Measurements from ENCODE around the gene GPATCH4. TPM values are rescaled to one million over a fixed set of nuclear protein-coding genes. Genes with fewer than 3 reads are reported as not detected.

The GPATCH4 gene
- total and polyA plus RNA-seq, 2 of the 4 experiments (the other 2 are of a cell fraction), result 32.6 to 41.8 TPM

DNA sequence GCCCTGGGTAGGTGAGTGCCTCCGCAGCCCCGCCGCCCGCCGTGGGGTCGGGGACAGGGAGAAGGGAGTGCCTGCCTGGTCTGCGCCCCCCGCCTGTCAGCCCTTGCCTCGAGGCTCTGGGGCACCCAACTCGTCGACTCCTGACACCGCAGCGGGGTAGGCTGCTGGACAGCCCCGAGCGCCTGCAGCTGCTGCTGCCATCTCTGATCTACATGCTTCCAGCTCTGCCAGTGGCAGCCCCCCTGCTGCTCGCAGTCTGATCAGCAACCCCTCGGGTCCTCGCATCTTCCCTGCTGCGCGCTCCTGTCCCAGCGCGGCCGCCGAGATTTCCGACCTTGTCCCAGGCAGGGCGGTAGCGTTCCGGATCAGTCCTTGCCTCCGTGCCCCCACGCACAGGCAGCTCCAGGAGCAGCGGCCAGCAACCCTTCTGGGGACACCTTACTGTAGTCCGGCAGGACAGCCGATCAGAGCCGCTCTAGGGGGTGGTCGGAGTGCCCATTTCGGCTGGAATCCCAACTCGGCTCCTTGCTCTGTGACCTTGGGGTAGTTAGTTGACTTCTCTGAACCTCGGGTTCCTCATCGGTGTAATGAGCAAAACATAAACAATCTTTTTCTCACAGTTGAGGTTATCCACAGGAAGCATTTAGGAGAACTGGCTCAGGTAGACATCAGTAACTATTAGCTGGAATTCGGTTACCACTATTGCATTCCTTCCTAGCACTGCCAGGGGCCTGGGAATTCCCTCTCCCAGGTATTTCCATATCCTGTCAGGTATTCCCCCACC is 41.2 kb upstream of the GPATCH4 start:
- no peak overlapping the region for H4K5ac ChIP-seq (ENCODE audit: low read depth, low read length)
- H2BK120ac ChIP-seq (ENCODE audit: low read depth, low read length), result no peak overlapping the region
- H4K20me1 ChIP-seq (ENCODE audit: insufficient read depth, low read length), result peaks cover 11% of the 10 kb centered on the region; the same call in 1 of the 2 replicates
- in situ Hi-C loops (cut with MboI; ENCODE audit: low sequenced_read_pairs) (no loop called here), intact Hi-C loops (cut with micrococcal nuclease) (no loop called here), dilution Hi-C loops (cut with HindIII; ENCODE audit: low sequenced_read_pairs, unreplicated experiment) (no loop called here)
- no peak overlapping the region; the same call in 1 of the 2 replicates for H3K4me3 ChIP-seq (ENCODE audit: insufficient read depth, low read depth, low read length)
- DNase-seq, result no peak
- no peak overlapping the region for H2AK5ac ChIP-seq (ENCODE audit: low read depth, low read length)
- H2BK20ac ChIP-seq (ENCODE audit: low read depth, low read length), result no peak overlapping the region
- H3K9me1 ChIP-seq (ENCODE audit: insufficient read depth, low read length), result no peaks in the 10 kb centered on the region
- H3K18ac ChIP-seq (ENCODE audit: low read depth, low read length), result no peak overlapping the region
- 5% methylated on average over 22 of the region's 40 CpGs; no CpG with 5 or more reads in 1 of the 2 experiments for WGBS, 2 experiments (ENCODE audit: extremely low coverage in 2 of 2, insufficient read length in 1 of 2)
- H3K79me1 ChIP-seq (ENCODE audit: low read depth in 1 of 2, low read length in 2 of 2), result no peaks in the 10 kb centered on the region
- ChIA-PET CTCF (interaction anchor here (0.6 to 1.8 kb wide), 3 partner anchors 16 to 455 kb away, joined by 4 to 14 read pairs (median 5); no protein-coding TSS in a partner anchor), POLR2A (ENCODE audit: unreplicated experiment) (interaction anchor here (0.6 kb wide), 1 partner anchor 269 kb away, joined by 13 read pairs; no protein-coding TSS in a partner anchor)
- TF ChIP-seq RCOR1 (IDR thresholded peaks at IDR 0.05; ENCODE audit: insufficient replicate concordance, low read length), result no peak
- H4K8ac ChIP-seq (ENCODE audit: low read depth in 2 of 2, low read length in 2 of 2), result no peak overlapping the region
- H3K9me3 ChIP-seq (ENCODE audit: control insufficient read depth, insufficient read depth, low read length), result 0 out of 2 replicates have a peak, but pooled peaks cover 1% of the 10 kb centered on the region
- no peak overlapping the region for H2AK9ac ChIP-seq (replicated peaks; ENCODE audit: low read depth, low read length, poor library complexity)
- H4K91ac ChIP-seq (ENCODE audit: insufficient read depth, low read depth, low read length), result no peak overlapping the region
- no peak overlapping the region for H3K56ac ChIP-seq (ENCODE audit: extremely low read depth, insufficient read depth, low read length)
- H2BK5ac ChIP-seq (ENCODE audit: low read depth, low read length, poor library complexity, severe bottlenecking), result no peak overlapping the region
- no TSS peak for BruUV-seq (replicated peaks)
- ATAC-seq (ENCODE audit: low read depth), result peak; percentile 43
- H3K4ac ChIP-seq (ENCODE audit: low read depth, low read length), result no peak overlapping the region
- no peak overlapping the region for H2BK15ac ChIP-seq (ENCODE audit: low read depth, low read length)
- peak overlapping the region; percentile 43; the same call in 1 of the 2 replicates for H3K4me2 ChIP-seq (ENCODE audit: low read depth, low read length)
- peaks cover 95% of the 10 kb centered on the region for H3K27me3 ChIP-seq (ENCODE audit: control insufficient read depth, insufficient read depth, low read length)
- H3K4me1 ChIP-seq (ENCODE audit: control insufficient read depth, insufficient read depth, low read length), result no peaks in the 10 kb centered on the region; the same call in 1 of the 2 replicates
- no peak overlapping the region for H3K14ac ChIP-seq (replicated peaks; ENCODE audit: low read depth, low read length)
- H3K36me3 ChIP-seq (ENCODE audit: control insufficient read depth, insufficient read depth, low read length), result no peaks in the 10 kb centered on the region
- no peak overlapping the region for H3K27ac ChIP-seq (ENCODE audit: insufficient read depth, low read length)
- H3K9ac ChIP-seq (ENCODE audit: low read depth, low read length), result no peak overlapping the region
- H3K23ac ChIP-seq (ENCODE audit: low read depth, low read length), result peak overlapping the region; percentile 49; the same call in 1 of the 2 replicates
- H2AFZ ChIP-seq (replicated peaks; ENCODE audit: low read length, poor library complexity), result peak overlapping the region; percentile 61

Data from IMR-90 (cell line).